KMS-11 (cell line): ENCODE data around the gene DELE1.
A peak's percentile ranks its signal among the peaks of the same experiment; 100 is the strongest.

Source experiments
- H2AFZ ChIP-seq: fragments of 200-600 bp; sonication (generic); 2 replicates; pipeline ENCODE4 v1.6.1; 2016; ENCODE audit warnings: antibody characterized with exemption, mixed run types, low read depth
- H3K27ac ChIP-seq: fragments of 200-600 bp; sonication (generic); 2 replicates; pipeline ENCODE4 v1.6.1; 2016; ENCODE audit warnings: mild to moderate bottlenecking, mixed run types
- H3K27me3 ChIP-seq: fragments of 200-600 bp; sonication (generic); 2 replicates; pipeline ENCODE4 v1.6.1; 2017; ENCODE audit warnings: mild to moderate bottlenecking, low read depth, mixed run types, moderate library complexity; ENCODE audit not compliant: insufficient read depth
- H3K36me3 ChIP-seq: fragments of 200-600 bp; sonication (generic); 2 replicates; pipeline ENCODE4 v1.6.1; 2017; ENCODE audit warnings: mild to moderate bottlenecking, mixed run types; ENCODE audit not compliant: insufficient read depth
- H3K4me1 ChIP-seq: fragments of 200-600 bp; sonication (generic); 2 replicates; pipeline ENCODE4 v1.6.1; 2016; ENCODE audit warnings: mild to moderate bottlenecking, low read depth, mixed run types; ENCODE audit not compliant: poor library complexity, severe bottlenecking
- H3K4me2 ChIP-seq: fragments of 200-600 bp; sonication (generic); 2 replicates; pipeline ENCODE4 v1.7.0; 2016; ENCODE audit warnings: mild to moderate bottlenecking, mixed run types
- H3K4me3 ChIP-seq: fragments of 200-600 bp; sonication (generic); IDR thresholded peaks from 2 replicates; pipeline ENCODE4 v1.6.1; 2017; ENCODE audit warnings: low read depth, low read length, mixed read lengths; ENCODE audit not compliant: insufficient read depth
- H3K79me2 ChIP-seq: fragments of 200-600 bp; sonication (generic); 2 replicates; pipeline ENCODE4 v1.6.1; 2016; ENCODE audit warnings: low read depth, mixed run types; ENCODE audit not compliant: insufficient read depth
- H3K9ac ChIP-seq: fragments of 200-600 bp; sonication (generic); 2 replicates; pipeline ENCODE4 v1.6.1; 2016; ENCODE audit warnings: mild to moderate bottlenecking, mixed run types
- H4K20me1 ChIP-seq: fragments of 200-600 bp; sonication (generic); 2 replicates; pipeline ENCODE4 v1.6.1; 2016; ENCODE audit warnings: mild to moderate bottlenecking, mixed run types; ENCODE audit not compliant: insufficient read depth
- CTCF ChIP-seq: fragments of 200-600 bp; sonication (generic); conservative IDR thresholded peaks from 2 replicates; pipeline ENCODE4 v1.6.1; 2017; ENCODE audit warnings: low read depth, mild to moderate bottlenecking, antibody characterized with exemption, low read length, moderate library complexity, mixed read lengths

Gene DELE1

GRCh38 chr5:141878711-141879425, 44.8 kb upstream of the DELE1 start:
- Histone ChIP-seq H3K4me3 (no peak overlapping the region), H3K27ac (peak overlapping the region; percentile 36), H2AFZ (peak overlapping the region; percentile 95), H3K36me3 (no peaks in the 10 kb centered on the region), H3K79me2 (no peaks in the 10 kb centered on the region), H3K4me1 (peaks cover 40% of the 10 kb centered on the region), H3K4me2 (peak overlapping the region; percentile 100), H4K20me1 (no peaks in the 10 kb centered on the region), H3K27me3 (peaks cover 12% of the 10 kb centered on the region), H3K9ac (peak overlapping the region; percentile 49)
- peak; percentile 89 for TF ChIP-seq CTCF

- peak; percentile 19; the same call in 1 of the 2 replicates for TF ChIP-seq CTCF
- Histone ChIP-seq H3K4me1 (peaks cover 40% of the 10 kb centered on the region), H3K79me2 (no peaks in the 10 kb centered on the region), H3K9ac (peak overlapping the region; percentile 21; the same call in 1 of the 2 replicates), H3K27me3 (peaks cover 12% of the 10 kb centered on the region), H3K36me3 (no peaks in the 10 kb centered on the region), H3K27ac (peak overlapping the region; percentile 80), H3K4me2 (peak overlapping the region; percentile 100; the same call in 1 of the 2 replicates), H3K4me3 (no peak overlapping the region), H2AFZ (peak overlapping the region; percentile 8; the same call in 1 of the 2 replicates), H4K20me1 (no peaks in the 10 kb centered on the region)
Observed at GRCh38 chr5:141879426-141879759, 44.3 kb upstream of the DELE1 start.

GRCh38 chr5:141879941-141880738, 43.5 kb upstream of the DELE1 start:
- H3K27me3 ChIP-seq = peaks cover 12% of the 10 kb centered on the region
- peaks cover 40% of the 10 kb centered on the region for H3K4me1 ChIP-seq
- peak overlapping the region; percentile 8; the same call in 1 of the 2 replicates for H2AFZ ChIP-seq
- H3K79me2 ChIP-seq = no peaks in the 10 kb centered on the region
- H3K36me3 ChIP-seq = no peaks in the 10 kb centered on the region
- H3K4me3 ChIP-seq = no peak overlapping the region
- H3K9ac ChIP-seq = peak overlapping the region; percentile 21; the same call in 1 of the 2 replicates
- TF ChIP-seq CTCF = no peak
- peak overlapping the region; percentile 80; the same call in 1 of the 2 replicates for H3K27ac ChIP-seq
- peak overlapping the region; percentile 100; the same call in 1 of the 2 replicates for H3K4me2 ChIP-seq
- H4K20me1 ChIP-seq = no peaks in the 10 kb centered on the region

GRCh38 chr5:141880961-141881801, 42.5 kb upstream of the DELE1 start:
- no peaks in the 10 kb centered on the region for H3K36me3 ChIP-seq
- peak overlapping the region; percentile 80 for H3K27ac ChIP-seq
- H3K4me1 ChIP-seq = peaks cover 40% of the 10 kb centered on the region
- H3K9ac ChIP-seq = peak overlapping the region; percentile 35; the same call in 1 of the 2 replicates
- peak overlapping the region; percentile 69; the same call in 1 of the 2 replicates for H2AFZ ChIP-seq
- TF ChIP-seq CTCF = no peak
- H4K20me1 ChIP-seq = no peaks in the 10 kb centered on the region
- H3K79me2 ChIP-seq = no peaks in the 10 kb centered on the region
- H3K4me3 ChIP-seq = no peak overlapping the region
- H3K27me3 ChIP-seq = peaks cover 12% of the 10 kb centered on the region
- H3K4me2 ChIP-seq = peak overlapping the region; percentile 100
